Fibroblast of skin of abdomen (primary cell): ENCODE data around the gene PCK2.

Experiments used
- DNase-seq: peaks from one replicate; pipeline ENCODE4 v3.0.0-alpha.2; 2013

The PCK2 gene

GRCh38 chr14:24116128-24116814 lies 22.2 kb downstream of the PCK2 start:
- no peak for DNase-seq

GRCh38 chr14:24117179-24117578 lies 23.1 kb downstream of the PCK2 start:
- DNase-seq = no peak

GRCh38 chr14:24119691-24120090 lies 25.6 kb downstream of the PCK2 start:
- no peak for DNase-seq

- no peak for DNase-seq
These were observed 27.1 kb downstream of the PCK2 start for GRCh38 chr14:24121210-24121609.

- DNase-seq = no peak
These were observed 28.3 kb downstream of the PCK2 start for GRCh38 chr14:24122416-24122815.

- no peak for DNase-seq
These were observed 28.8 kb downstream of the PCK2 start for GRCh38 chr14:24122898-24123297.

GRCh38 chr14:24123424-24124417 lies 29.6 kb downstream of the PCK2 start:
- no peak for DNase-seq

- no peak for DNase-seq
These were observed 32.8 kb downstream of the PCK2 start for GRCh38 chr14:24126939-24127338.

- no peak for DNase-seq
These were observed 33.6 kb downstream of the PCK2 start for GRCh38 chr14:24127673-24128072.

- no peak for DNase-seq
These were observed 35.4 kb downstream of the PCK2 start for GRCh38 chr14:24129410-24129998.

GRCh38 chr14:24130380-24130716 lies 36.2 kb downstream of the PCK2 start, which contains the start of gene FITM1:
TSS of gene FITM1 (plus strand) at chr14:24130659. CDS start at chr14:24131564, 905 bp downstream.
- DNase-seq = no peak

GRCh38 chr14:24130717-24131548 lies 36.8 kb downstream of the PCK2 start:
- no peak for DNase-seq

GRCh38 chr14:24131549-24131966 lies 37.4 kb downstream of the PCK2 start:
- DNase-seq = no peak

GRCh38 chr14:24132061-24132685 lies 38.1 kb downstream of the PCK2 start:
- no peak for DNase-seq

- DNase-seq = no peak
These were observed 38.9 kb downstream of the PCK2 start for GRCh38 chr14:24132976-24133375.

- no peak for DNase-seq
These were observed 39.6 kb downstream of the PCK2 start for GRCh38 chr14:24133735-24134134.

- no peak for DNase-seq
These were observed 41.4 kb downstream of the PCK2 start for GRCh38 chr14:24135584-24135833.

GRCh38 chr14:24135834-24136683 lies 41.9 kb downstream of the PCK2 start, which contains the start of gene PSME1:
TSS of gene PSME1 (plus strand) at chr14:24136194. CDS start at chr14:24136263, 69 bp downstream.
- peak; percentile 85 for DNase-seq

GRCh38 chr14:24136684-24137528 lies 42.8 kb downstream of the PCK2 start:
- DNase-seq = no peak
